A549 treated with AZD9567 at 1 μM for 4 hours (cell line): ENCODE results near the gene GHRHR. TPM values are rescaled to one million over a fixed set of nuclear protein-coding genes. Genes with fewer than 3 reads are reported as not detected.

Experiments used
- total RNA-seq: library from RNA; stranded (reverse); fragments of 200-300 nt; extraction: Qiagen RNA extraction; gene quantifications from 5 replicates; pipeline ENCODE4 v1.2.3, GENCODE V29; 2022; ENCODE audit not compliant: insufficient read depth

GHRHR gene
- not detected in 5 replicates for total RNA-seq

DNA sequence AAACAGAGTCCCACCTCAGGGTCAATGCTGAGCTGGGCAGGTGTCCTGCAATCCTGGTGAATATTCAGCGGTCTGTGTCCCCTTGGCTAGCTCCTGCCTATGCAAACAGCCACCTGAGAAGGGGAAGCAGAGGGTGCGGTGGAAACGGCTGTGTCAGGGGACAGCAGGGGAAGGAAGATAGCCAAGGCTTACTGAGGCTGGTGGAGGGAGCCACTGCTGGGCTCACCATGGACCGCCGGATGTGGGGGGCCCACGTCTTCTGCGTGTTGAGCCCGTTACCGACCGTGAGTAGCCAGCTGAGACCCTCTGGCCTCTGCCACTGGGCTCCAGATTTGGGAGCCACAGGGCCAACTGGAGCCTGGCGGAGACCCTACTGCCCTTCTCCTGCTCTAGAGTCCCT lies at the start of gene GHRHR:
Gene GHRHR, plus strand, starts transcription at position 112 of the 400 bp plus-strand sequence. Its CDS starts 116 bp downstream, at position 228.

Other genes starting within 250 kb of the GHRHR start
- gene INMT, start 211.8 kb upstream of the GHRHR start, total RNA-seq, result not detected in 5 replicates
- gene MINDY4, start 192.5 kb upstream of the GHRHR start, total RNA-seq, result 2.9 to 3.9 TPM (median 3.0 TPM) in 5 replicates
- 0.29 to 0.79 TPM (median 0.38 TPM) in 5 replicates for gene AQP1, start 52.1 kb upstream of the GHRHR start, total RNA-seq
- 0.02 to 0.03 TPM (median 0.02 TPM) in 3 of 5 replicates, not detected in the others for gene ADCYAP1R1, start 88.4 kb downstream of the GHRHR start, total RNA-seq